ENCODE results near the gene CHRNA3.

CHRNA3 gene

DNA sequence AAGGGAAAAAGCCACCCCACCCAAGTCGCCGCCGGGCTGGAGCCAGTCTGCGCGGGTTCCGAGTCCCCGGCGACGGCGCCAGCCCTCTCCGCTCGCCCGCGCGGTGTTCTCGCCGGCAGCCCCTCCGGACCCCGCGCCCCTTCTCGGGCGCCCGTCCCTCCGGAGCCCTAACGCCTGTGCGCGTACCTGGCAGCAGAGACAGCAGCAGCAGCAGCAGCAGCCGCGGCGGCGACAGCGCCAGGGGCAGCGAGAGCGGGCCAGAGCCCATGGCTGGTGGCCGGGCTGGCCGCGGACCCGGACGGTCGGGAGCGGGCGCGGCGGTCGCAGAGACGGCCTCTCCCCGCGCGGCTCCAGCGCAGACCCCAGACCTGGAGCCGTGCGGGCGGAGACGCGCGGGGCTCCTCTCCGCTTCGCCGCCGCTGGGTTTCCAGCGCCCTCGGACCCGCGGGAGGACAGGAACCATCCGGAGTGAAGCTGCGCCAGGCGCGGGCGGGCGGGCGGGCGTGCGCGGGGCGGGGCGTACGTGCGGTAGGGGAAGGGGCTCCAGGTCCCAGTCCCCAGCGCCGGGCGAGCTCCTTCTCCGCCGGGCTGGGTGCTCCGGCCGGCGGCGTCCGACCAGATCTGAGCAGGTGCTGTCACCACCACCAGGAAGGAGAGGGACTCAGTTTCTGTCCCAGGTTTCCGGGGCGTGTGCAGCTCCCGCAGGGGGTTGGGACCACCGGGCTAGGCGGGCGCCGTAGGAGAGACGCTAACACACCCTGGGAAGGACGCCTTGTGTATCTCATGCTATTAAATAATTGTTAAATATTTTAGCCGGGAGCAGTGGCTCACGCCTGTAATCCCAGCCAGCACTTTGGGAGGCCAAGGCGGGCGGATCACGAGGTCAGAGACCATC is at the start of gene CHRNA3:
Gene CHRNA3, minus strand, starts transcription at position 470 of the 895 bp plus-strand sequence. Its CDS starts 202 bp downstream, at position 268.
- H3F3A ChIP-seq (ENCODE audit: insufficient read depth, low read length), result no peaks in the 10 kb centered on the region
- no peak for TF ChIP-seq EZH2phosphoT487 (IDR thresholded peaks at IDR 0.05; ENCODE audit: low read length)
- TF ChIP-seq EZH2 (optimal IDR thresholded peaks at IDR 0.05; ENCODE audit: low read depth, low read length), result no peak
- no peak for TF ChIP-seq CTCF (IDR thresholded peaks at IDR 0.05; ENCODE audit: low read length)
- H3K79me2 ChIP-seq (ENCODE audit: low read length), result no peaks in the 10 kb centered on the region
- H3K4me1 ChIP-seq (ENCODE audit: low read length), result no peaks in the 10 kb centered on the region
- H3K9me2 ChIP-seq (replicated peaks; ENCODE audit: insufficient read depth, low read length), result no peaks in the 10 kb centered on the region
- no peak within 1 kb of the TSS for H3K9ac ChIP-seq (ENCODE audit: low read length)
- no peaks in the 10 kb centered on the region for H4K20me1 ChIP-seq (ENCODE audit: insufficient read depth, low read length)
- H3K4me3 ChIP-seq (ENCODE audit: low read length), result no peak within 1 kb of the TSS
- H3K27me3 ChIP-seq (replicated peaks; ENCODE audit: insufficient read depth, low read length), result peaks cover 22% of the 10 kb centered on the region
- no peak within 1 kb of the TSS for H2AFZ ChIP-seq (ENCODE audit: low read length)
- no peak within 1 kb of the TSS for H3K4me2 ChIP-seq (ENCODE audit: low read depth, low read length)
- H3K9me3 ChIP-seq (replicated peaks; ENCODE audit: insufficient read depth, low read length), result no peaks in the 10 kb centered on the region
- H3K27ac ChIP-seq (ENCODE audit: low read length), result no peak within 1 kb of the TSS
- no peak for DNase-seq
- no peaks in the 10 kb centered on the region for H3K36me3 ChIP-seq (replicated peaks; ENCODE audit: insufficient read depth, low read length)

GRCh38 chr15:78668987-78669386 is 48.2 kb upstream of the CHRNA3 start:
- H3K9ac ChIP-seq (ENCODE audit: low read length), result no peak overlapping the region
- no peaks in the 10 kb centered on the region for H3K9me2 ChIP-seq (replicated peaks; ENCODE audit: insufficient read depth, low read length)
- no peaks in the 10 kb centered on the region for H3K27me3 ChIP-seq (replicated peaks; ENCODE audit: insufficient read depth, low read length)
- no peaks in the 10 kb centered on the region for H3K4me1 ChIP-seq (ENCODE audit: low read length)
- H2AFZ ChIP-seq (ENCODE audit: low read length), result no peak overlapping the region
- no peak for TF ChIP-seq EZH2 (optimal IDR thresholded peaks at IDR 0.05; ENCODE audit: low read depth, low read length)
- TF ChIP-seq CTCF (IDR thresholded peaks at IDR 0.05; ENCODE audit: low read length), result no peak
- no peak for TF ChIP-seq EZH2phosphoT487 (IDR thresholded peaks at IDR 0.05; ENCODE audit: low read length)
- no peaks in the 10 kb centered on the region for H3K79me2 ChIP-seq (ENCODE audit: low read length)
- no peak overlapping the region for H3K27ac ChIP-seq (ENCODE audit: low read length)
- no peak overlapping the region for H3K4me3 ChIP-seq (ENCODE audit: low read length)
- no peaks in the 10 kb centered on the region for H3F3A ChIP-seq (ENCODE audit: insufficient read depth, low read length)
- no peaks in the 10 kb centered on the region for H3K36me3 ChIP-seq (replicated peaks; ENCODE audit: insufficient read depth, low read length)
- no peak for DNase-seq
- no peaks in the 10 kb centered on the region for H3K9me3 ChIP-seq (replicated peaks; ENCODE audit: insufficient read depth, low read length)
- H4K20me1 ChIP-seq (ENCODE audit: insufficient read depth, low read length), result no peaks in the 10 kb centered on the region
- H3K4me2 ChIP-seq (ENCODE audit: low read depth, low read length), result no peak overlapping the region

DNA sequence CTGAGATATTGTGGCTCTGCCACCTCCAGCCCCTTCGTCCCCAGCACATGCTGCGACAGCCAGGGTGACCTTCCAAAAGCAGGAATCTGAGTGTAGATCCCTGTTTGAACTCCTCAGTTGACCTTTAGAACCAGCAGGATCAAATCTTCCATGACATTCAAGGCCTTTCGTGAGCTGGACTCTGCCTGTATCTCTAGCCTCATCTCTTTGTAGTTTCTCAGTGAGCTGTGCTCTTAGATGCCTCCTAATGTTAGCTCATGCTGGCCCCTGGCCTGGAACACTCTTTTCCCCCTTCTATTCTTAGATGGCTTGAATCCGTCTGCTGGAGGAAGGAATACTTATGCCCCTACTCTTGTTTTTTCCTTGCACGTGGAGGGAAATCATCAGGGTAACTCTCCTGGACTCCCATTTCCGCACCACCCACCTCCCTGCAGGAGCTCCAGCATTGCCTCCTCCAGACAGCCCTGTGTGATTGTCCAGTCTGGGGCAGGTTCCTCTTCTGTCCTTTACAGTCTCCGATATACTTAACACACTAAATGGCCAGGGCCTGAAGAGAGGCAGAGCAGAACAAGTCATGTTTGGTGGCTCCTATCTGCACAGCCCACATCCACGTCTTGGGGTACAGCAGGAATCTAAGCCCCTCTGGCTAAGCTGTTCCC is 46.9 kb upstream of the CHRNA3 start:
- TF ChIP-seq CTCF (IDR thresholded peaks at IDR 0.05; ENCODE audit: low read length), result no peak
- no peak for TF ChIP-seq EZH2phosphoT487 (IDR thresholded peaks at IDR 0.05; ENCODE audit: low read length)
- no peak for TF ChIP-seq EZH2 (optimal IDR thresholded peaks at IDR 0.05; ENCODE audit: low read depth, low read length)
- Histone ChIP-seq H3K79me2 (ENCODE audit: low read length) (no peaks in the 10 kb centered on the region), H3K36me3 (replicated peaks; ENCODE audit: insufficient read depth, low read length) (no peaks in the 10 kb centered on the region), H3F3A (ENCODE audit: insufficient read depth, low read length) (no peaks in the 10 kb centered on the region), H3K9ac (ENCODE audit: low read length) (no peak overlapping the region), H3K27ac (ENCODE audit: low read length) (no peak overlapping the region), H3K4me2 (ENCODE audit: low read depth, low read length) (no peak overlapping the region), H4K20me1 (ENCODE audit: insufficient read depth, low read length) (no peaks in the 10 kb centered on the region), H3K27me3 (replicated peaks; ENCODE audit: insufficient read depth, low read length) (no peaks in the 10 kb centered on the region), H3K9me3 (replicated peaks; ENCODE audit: insufficient read depth, low read length) (no peaks in the 10 kb centered on the region), H2AFZ (ENCODE audit: low read length) (no peak overlapping the region), H3K4me3 (ENCODE audit: low read length) (no peak overlapping the region), H3K4me1 (ENCODE audit: low read length) (no peaks in the 10 kb centered on the region), H3K9me2 (replicated peaks; ENCODE audit: insufficient read depth, low read length) (no peaks in the 10 kb centered on the region)
- DNase-seq, result no peak
